Measurements from ENCODE around the gene SLC2A5. TPM values are rescaled to one million over a fixed set of nuclear protein-coding genes. Genes with fewer than 3 reads are reported as not detected.
"Not testable (repeated sequence)": the region's sequence is repeated elsewhere in the genome, so short reads cannot be mapped to it uniquely, and the experiment has no call there.

SLC2A5 gene
- total RNA-seq, 1 donor from 2014 or later = 8.9 TPM

DNA sequence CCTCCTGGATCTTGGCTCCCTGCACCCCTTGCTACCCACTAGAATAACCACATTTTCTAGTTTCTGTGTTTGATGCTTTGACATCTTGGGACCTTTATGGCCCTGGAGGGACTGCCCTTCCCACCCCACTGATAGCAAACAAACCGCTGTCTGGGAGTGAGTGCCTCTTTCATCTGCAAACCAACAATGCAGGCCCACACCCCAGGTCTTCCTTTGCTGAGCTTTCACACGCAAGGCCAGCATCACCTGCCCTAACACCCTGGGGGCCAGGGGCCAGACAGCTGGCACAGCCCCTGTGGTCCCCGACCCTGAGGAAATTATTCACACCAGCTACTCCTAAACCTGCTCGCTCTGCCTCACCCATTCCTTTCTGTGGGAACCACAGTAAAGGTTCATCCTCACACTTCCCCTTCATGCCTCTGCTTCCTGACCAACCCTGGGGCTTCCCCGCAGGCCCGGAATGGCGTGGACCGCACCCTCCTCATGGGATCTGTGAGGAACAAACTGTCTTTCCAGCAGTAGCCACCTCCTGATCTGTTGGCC is 58.6 kb downstream of the SLC2A5 start:
- Histone ChIP-seq H3K27ac (ENCODE audit: low read depth, low read length) (no peak overlapping the region), H3K4me3 (ENCODE audit: low read length in 3 of 3) (no peak overlapping the region)

DNA sequence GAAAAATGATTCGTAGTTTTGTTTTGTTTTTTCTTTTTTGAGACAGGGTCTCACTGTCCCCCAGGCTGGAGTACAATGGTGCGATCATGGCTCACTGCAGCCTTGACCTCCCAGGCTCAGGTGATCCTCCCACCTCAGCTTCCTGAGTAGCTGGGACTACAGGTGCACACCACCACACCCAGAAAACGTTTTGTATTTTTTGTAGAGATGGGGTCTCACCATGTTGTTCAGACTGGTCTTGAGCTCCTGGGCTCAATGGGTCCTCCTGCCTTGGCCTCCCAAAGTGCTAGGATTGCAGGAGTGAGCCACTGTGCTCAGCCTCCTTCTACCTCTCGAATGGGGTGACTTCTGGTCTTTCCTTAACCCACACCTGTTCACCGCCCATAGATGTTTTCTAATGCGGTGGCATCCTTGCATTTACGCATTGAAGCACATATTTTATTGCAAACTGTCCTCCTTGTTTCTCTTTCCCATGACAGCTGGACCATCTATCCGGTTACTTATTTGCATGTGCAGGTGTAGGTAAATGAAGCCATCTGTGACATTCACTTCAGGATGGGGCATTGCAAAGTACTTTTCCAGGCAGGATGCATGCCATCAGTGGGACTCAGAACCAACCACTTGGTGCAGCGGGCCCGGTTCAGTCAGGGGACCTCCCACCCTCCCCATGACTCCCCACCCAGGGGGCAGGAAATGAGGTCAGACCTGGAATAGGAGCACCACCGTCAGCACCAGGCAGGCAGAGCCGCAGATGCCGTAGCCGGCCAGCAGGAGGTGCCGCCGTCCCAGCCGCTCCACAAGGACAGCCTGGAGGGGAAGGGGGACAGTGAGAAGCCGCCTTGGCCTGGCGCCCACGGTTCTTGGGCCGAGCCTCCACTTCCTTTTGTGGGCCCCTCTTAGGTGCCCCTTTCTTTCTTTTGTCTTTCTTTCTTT is 59.7 kb downstream of the SLC2A5 start:
- Histone ChIP-seq H3K27ac (ENCODE audit: low read depth, low read length) (no peak overlapping the region), H3K9ac (ENCODE audit: low read depth in 1 of 3, low read length in 3 of 3) (no peak overlapping the region), H3K9me3 (ENCODE audit: control insufficient read depth in 3 of 3, low read length in 3 of 3) (no peaks in the 10 kb centered on the region), H3K4me1 (ENCODE audit: control insufficient read depth in 3 of 3, insufficient read depth in 3 of 3, low read length in 3 of 3) (peaks cover 0 to 3% (median 2%) of the 10 kb centered on the region in 3 donors), H3K27me3 (ENCODE audit: control insufficient read depth in 3 of 3, insufficient read depth in 3 of 3, low read length in 3 of 3) (no peaks in the 10 kb centered on the region), H3K4me3 (ENCODE audit: low read length in 3 of 3) (no peak overlapping the region), H3K36me3 (ENCODE audit: control insufficient read depth in 3 of 3, insufficient read depth in 3 of 3, low read length in 3 of 3) (no peaks in the 10 kb centered on the region)

More for the DNA sequence above, 58.6 kb downstream of the SLC2A5 start:
- Histone ChIP-seq H3K9me3 (ENCODE audit: control insufficient read depth in 3 of 3, low read length in 3 of 3) (no peaks in the 10 kb centered on the region), H3K9ac (ENCODE audit: low read depth in 1 of 3, low read length in 3 of 3) (no peak overlapping the region), H3K36me3 (ENCODE audit: control insufficient read depth in 3 of 3, insufficient read depth in 3 of 3, low read length in 3 of 3) (no peaks in the 10 kb centered on the region), H3K27me3 (ENCODE audit: control insufficient read depth in 3 of 3, insufficient read depth in 3 of 3, low read length in 3 of 3) (no peaks in the 10 kb centered on the region), H3K4me1 (ENCODE audit: control insufficient read depth in 3 of 3, insufficient read depth in 3 of 3, low read length in 3 of 3) (no peaks in the 10 kb centered on the region)

DNA sequence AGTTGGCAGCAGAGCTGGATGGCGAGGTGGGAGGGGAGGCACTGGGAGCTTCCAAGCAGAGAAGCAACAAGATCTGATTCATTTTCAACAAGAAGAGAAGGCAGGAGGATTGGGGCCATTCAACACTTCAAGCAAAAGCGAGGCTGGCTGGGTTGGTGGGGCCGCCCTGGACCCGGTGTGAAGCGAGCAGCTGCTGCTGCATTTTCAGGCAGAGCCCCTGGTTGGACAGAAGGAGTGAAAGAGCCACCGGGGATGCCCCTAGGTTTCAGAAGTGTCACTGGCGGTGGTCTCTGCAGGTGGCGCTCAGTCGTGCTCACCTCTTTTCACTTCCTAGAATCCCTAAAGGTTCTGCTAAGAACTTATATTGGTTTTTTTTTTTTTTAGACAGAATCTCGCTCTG is 61.2 kb downstream of the SLC2A5 start:
- no peaks in the 10 kb centered on the region for H3K9me3 ChIP-seq (ENCODE audit: control insufficient read depth in 3 of 3, low read length in 3 of 3)
- H3K27me3 ChIP-seq (ENCODE audit: control insufficient read depth in 3 of 3, insufficient read depth in 3 of 3, low read length in 3 of 3) = no peaks in the 10 kb centered on the region
- no peaks in the 10 kb centered on the region for H3K36me3 ChIP-seq (ENCODE audit: control insufficient read depth in 3 of 3, insufficient read depth in 3 of 3, low read length in 3 of 3)
- no peak overlapping the region for H3K4me3 ChIP-seq (ENCODE audit: low read length in 3 of 3)
- no peak overlapping the region for H3K9ac ChIP-seq (ENCODE audit: low read depth in 1 of 3, low read length in 3 of 3)
- peaks cover 0 to 3% (median 2%) of the 10 kb centered on the region in 3 donors for H3K4me1 ChIP-seq (ENCODE audit: control insufficient read depth in 3 of 3, insufficient read depth in 3 of 3, low read length in 3 of 3)
- no peak overlapping the region for H3K27ac ChIP-seq (ENCODE audit: low read depth, low read length)

DNA sequence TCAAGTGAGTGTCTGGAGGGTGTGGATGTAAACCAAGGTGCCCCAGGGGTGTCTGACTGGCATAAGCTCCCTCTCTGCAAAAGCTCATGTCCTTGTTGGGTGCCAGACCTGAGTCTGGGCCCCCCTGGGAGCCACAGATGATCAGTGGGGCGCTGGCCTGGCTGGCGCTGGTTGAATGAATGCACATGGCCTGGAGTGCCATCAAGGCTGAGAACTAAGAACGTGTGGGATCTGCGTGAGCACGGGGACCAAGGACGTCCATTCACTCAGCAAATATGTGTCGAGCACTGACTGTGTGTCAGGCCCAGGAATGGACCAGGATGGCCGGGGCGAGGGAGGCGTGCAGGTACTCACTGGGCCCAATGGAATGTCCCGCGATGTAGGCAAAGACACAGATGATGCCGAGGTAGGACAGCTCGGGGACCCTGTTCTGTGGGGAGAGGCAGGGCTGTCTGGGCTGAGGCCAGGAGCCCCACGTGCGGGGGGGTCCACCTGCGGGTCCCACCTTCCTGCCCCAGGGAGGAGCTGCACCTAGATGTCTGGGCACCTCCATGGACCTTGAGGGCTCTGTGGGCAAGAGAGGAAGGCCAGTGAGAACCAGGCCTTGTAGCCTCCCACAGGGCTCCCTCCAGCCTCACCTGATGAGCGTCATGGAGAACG is 62.3 kb downstream of the SLC2A5 start:
- H3K9ac ChIP-seq (ENCODE audit: low read depth in 1 of 3, low read length in 3 of 3) = no peak overlapping the region
- no peaks in the 10 kb centered on the region for H3K9me3 ChIP-seq (ENCODE audit: control insufficient read depth in 3 of 3, low read length in 3 of 3)
- H3K36me3 ChIP-seq (ENCODE audit: control insufficient read depth in 3 of 3, insufficient read depth in 3 of 3, low read length in 3 of 3) = no peaks in the 10 kb centered on the region
- no peak overlapping the region for H3K27ac ChIP-seq (ENCODE audit: low read depth, low read length)
- no peaks in the 10 kb centered on the region for H3K27me3 ChIP-seq (ENCODE audit: control insufficient read depth in 3 of 3, insufficient read depth in 3 of 3, low read length in 3 of 3)
- peaks cover 0 to 3% (median 2%) of the 10 kb centered on the region in 3 donors for H3K4me1 ChIP-seq (ENCODE audit: control insufficient read depth in 3 of 3, insufficient read depth in 3 of 3, low read length in 3 of 3)
- H3K4me3 ChIP-seq (ENCODE audit: low read length in 3 of 3) = no peak overlapping the region

DNA sequence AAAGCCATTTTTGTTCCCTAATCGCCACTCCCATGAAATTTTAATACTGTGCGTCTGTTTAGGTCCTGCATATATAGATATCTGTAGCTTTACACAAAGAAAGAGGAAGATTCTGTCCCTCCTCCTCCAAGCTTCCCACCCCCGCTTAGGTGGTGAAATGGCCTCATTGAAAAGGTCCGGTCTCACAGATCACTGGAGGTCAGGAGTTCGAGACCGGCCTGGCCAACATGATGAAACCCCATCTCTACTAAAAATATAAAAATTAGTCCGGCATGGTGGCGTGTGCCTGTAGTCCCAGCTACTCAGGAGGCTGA is 64.1 kb downstream of the SLC2A5 start:
- no peak overlapping the region for H3K27ac ChIP-seq (ENCODE audit: low read depth, low read length)
- no peak overlapping the region for H3K4me3 ChIP-seq (ENCODE audit: low read length in 3 of 3)
- H3K9ac ChIP-seq (ENCODE audit: low read depth in 1 of 3, low read length in 3 of 3) = no peak overlapping the region
- H3K4me1 ChIP-seq (ENCODE audit: control insufficient read depth in 3 of 3, insufficient read depth in 3 of 3, low read length in 3 of 3) = peaks cover 0 to 3% (median 2%) of the 10 kb centered on the region in 3 donors
- no peaks in the 10 kb centered on the region for H3K9me3 ChIP-seq (ENCODE audit: control insufficient read depth in 3 of 3, low read length in 3 of 3)
- no peaks in the 10 kb centered on the region for H3K36me3 ChIP-seq (ENCODE audit: control insufficient read depth in 3 of 3, insufficient read depth in 3 of 3, low read length in 3 of 3)
- H3K27me3 ChIP-seq (ENCODE audit: control insufficient read depth in 3 of 3, insufficient read depth in 3 of 3, low read length in 3 of 3) = no peaks in the 10 kb centered on the region

DNA sequence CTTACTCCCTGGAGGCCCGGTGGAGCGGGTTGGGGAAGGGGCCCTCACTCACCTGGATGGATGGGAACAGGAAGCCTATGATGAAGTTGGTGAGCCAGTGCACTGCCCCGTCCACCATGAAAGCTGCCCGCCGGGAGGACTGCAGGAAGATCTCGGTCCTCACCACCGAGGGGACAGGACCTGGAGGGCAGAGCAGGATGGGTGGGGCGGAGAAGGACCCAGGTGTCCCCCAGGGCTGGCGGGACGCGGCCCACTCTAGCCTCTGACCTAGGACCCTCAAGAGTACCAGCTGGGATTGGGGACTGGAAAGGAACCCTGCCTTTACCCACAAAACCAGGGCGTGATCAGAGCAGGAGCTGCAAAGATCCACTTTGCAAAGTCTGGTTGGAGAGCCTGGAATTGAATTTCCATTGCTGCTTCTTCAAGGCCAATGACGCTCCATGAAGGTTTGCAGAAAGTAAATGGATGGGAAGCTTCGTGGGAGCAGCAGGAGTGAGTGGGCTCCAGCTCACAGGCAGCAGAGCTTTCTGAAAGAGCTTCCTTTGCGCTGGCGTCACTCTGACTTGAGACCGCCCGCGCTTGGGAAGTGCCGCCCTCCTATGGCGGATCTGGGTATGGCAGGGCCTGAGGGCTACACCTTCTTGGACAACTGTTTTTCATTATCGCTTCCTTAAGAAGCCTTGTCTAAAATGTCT is 64.6 kb downstream of the SLC2A5 start:
- Histone ChIP-seq H3K36me3 (ENCODE audit: control insufficient read depth in 3 of 3, insufficient read depth in 3 of 3, low read length in 3 of 3) (no peaks in the 10 kb centered on the region), H3K27ac (ENCODE audit: low read depth, low read length) (no peak overlapping the region), H3K9ac (ENCODE audit: low read depth in 1 of 3, low read length in 3 of 3) (peak overlapping the region in 1 of 3 donors; percentile 25), H3K4me3 (ENCODE audit: low read length in 3 of 3) (no peak overlapping the region), H3K27me3 (ENCODE audit: control insufficient read depth in 3 of 3, insufficient read depth in 3 of 3, low read length in 3 of 3) (no peaks in the 10 kb centered on the region), H3K4me1 (ENCODE audit: control insufficient read depth in 3 of 3, insufficient read depth in 3 of 3, low read length in 3 of 3) (peaks cover 0 to 3% (median 2%) of the 10 kb centered on the region in 3 donors), H3K9me3 (ENCODE audit: control insufficient read depth in 3 of 3, low read length in 3 of 3) (no peaks in the 10 kb centered on the region)

DNA sequence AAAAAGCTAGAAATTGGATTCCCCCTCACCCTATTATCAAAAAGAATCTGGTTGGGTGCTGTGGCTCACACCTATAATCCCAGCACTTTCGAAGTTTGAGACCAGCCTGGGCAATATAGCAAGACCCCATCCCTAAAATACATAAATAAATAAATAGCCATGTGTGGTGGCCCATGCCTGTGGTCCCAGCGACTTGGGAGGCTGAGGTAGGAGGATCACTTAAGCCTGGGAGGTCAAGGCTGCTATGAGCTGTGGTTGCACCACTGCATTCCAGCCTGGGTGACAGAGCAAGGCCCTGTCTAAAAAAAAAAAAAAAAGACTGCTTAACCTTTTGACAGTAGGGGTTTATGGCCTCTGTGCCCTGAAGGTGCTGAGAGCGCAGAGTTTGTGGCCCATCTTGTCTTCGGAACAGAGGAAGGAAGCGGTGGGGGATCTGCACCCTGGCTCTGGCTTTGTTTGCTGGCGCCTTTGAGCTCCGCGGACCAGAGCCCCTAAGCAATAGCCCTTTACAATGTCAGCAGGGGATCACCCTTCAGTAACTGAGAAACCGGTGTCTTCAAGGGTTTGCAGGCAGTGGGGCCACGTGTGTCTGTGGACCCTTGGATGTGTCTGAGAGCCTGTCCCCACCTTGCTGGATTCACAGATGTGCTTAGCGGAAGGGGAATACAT is 65.3 kb downstream of the SLC2A5 start:
- no peaks in the 10 kb centered on the region for H3K27me3 ChIP-seq (ENCODE audit: control insufficient read depth in 3 of 3, insufficient read depth in 3 of 3, low read length in 3 of 3)
- H3K4me3 ChIP-seq (ENCODE audit: low read length in 3 of 3) = no peak overlapping the region
- no peaks in the 10 kb centered on the region for H3K9me3 ChIP-seq (ENCODE audit: control insufficient read depth in 3 of 3, low read length in 3 of 3)
- no peaks in the 10 kb centered on the region for H3K36me3 ChIP-seq (ENCODE audit: control insufficient read depth in 3 of 3, insufficient read depth in 3 of 3, low read length in 3 of 3)
- peaks cover 0 to 3% (median 2%) of the 10 kb centered on the region in 3 donors for H3K4me1 ChIP-seq (ENCODE audit: control insufficient read depth in 3 of 3, insufficient read depth in 3 of 3, low read length in 3 of 3)
- H3K27ac ChIP-seq (ENCODE audit: low read depth, low read length) = no peak overlapping the region
- H3K9ac ChIP-seq (ENCODE audit: low read depth in 1 of 3, low read length in 3 of 3) = no peak overlapping the region

DNA sequence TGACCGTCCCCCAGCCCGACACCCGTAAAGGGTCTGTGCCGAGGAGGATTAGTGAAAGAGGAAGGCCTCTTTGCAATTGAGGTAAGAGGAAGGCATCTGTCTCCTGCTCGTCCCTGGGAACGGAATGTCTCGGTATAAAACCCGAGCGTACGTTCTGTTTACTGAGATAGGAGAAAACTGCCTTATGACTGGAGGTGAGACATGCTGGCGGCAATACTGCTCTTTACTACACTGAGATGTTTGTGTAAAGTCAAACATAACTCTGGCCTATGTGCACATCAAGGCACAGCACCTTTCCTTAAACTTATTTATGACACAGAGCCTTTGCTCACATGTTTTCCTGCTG is 67.2 kb downstream of the SLC2A5 start:
- H3K4me3 ChIP-seq (ENCODE audit: low read length in 3 of 3); H3K9ac ChIP-seq (ENCODE audit: low read depth in 1 of 3, low read length in 3 of 3); H3K27ac ChIP-seq (ENCODE audit: low read depth, low read length); H3K4me1 ChIP-seq (ENCODE audit: control insufficient read depth in 3 of 3, insufficient read depth in 3 of 3, low read length in 3 of 3); H3K27me3 ChIP-seq (ENCODE audit: control insufficient read depth in 3 of 3, insufficient read depth in 3 of 3, low read length in 3 of 3); H3K36me3 ChIP-seq (ENCODE audit: control insufficient read depth in 3 of 3, insufficient read depth in 3 of 3, low read length in 3 of 3); H3K9me3 ChIP-seq (ENCODE audit: control insufficient read depth in 3 of 3, low read length in 3 of 3): not testable (repeated sequence)

DNA sequence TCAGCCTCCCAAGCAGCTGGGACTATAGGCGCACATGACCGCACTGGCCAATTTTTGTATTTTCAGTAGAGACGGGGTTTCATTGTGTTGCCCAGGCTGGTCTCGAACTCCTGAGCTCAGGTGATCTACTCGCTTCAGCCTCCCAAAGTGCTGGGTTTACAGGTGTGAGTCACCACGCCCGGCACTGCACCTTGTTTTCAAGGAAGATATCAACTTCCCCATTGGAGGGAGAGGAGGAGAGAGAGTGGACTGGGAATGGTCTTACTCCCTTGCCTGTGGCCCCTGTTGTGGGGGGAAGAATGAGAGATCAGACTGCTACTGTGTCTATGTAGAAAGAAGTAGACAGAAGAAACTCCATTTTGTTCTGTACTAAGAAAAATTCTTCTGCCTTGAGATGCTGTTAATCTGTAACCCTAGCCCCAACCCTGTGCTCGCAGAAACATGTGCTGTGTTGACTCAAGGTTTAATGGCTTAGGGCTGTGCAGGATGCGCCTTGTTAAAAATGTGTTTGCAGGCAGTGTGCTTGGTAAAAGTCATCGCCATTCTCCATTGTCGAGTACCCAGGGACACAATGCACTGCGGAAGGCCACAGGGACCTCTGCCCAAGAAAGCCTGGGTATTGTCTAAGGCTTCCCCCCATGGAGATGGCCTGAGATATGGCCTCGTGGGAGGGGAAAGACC is 67.8 kb downstream of the SLC2A5 start:
- not testable (repeated sequence) for H3K27me3 ChIP-seq (ENCODE audit: control insufficient read depth in 3 of 3, insufficient read depth in 3 of 3, low read length in 3 of 3); H3K36me3 ChIP-seq (ENCODE audit: control insufficient read depth in 3 of 3, insufficient read depth in 3 of 3, low read length in 3 of 3); H3K4me1 ChIP-seq (ENCODE audit: control insufficient read depth in 3 of 3, insufficient read depth in 3 of 3, low read length in 3 of 3); H3K9me3 ChIP-seq (ENCODE audit: control insufficient read depth in 3 of 3, low read length in 3 of 3); H3K9ac ChIP-seq (ENCODE audit: low read depth in 1 of 3, low read length in 3 of 3); H3K27ac ChIP-seq (ENCODE audit: low read depth, low read length); H3K4me3 ChIP-seq (ENCODE audit: low read length in 3 of 3)

Data from skeletal muscle tissue (tissue), 4 donors.